Endothelial cell of umbilical vein (primary cell): ENCODE measurements around the gene PEX10. TPM values are rescaled to one million over a fixed set of nuclear protein-coding genes. Genes with fewer than 3 reads are reported as not detected.

Experiments used
- BruUV-seq: library from RNA; stranded (reverse); fragments of 400-500 nt; replicated peaks from 2 replicates; lab custom pipeline; 2021; lab: Mats Ljungman, UMichigan
- CTCF ChIA-PET: fragments of 300-600, 350-600 bp; sonication (Branson Sonifier 250); formaldehyde crosslinking; loops from one replicate; lab custom pipeline; 2021; ENCODE audit warnings: antibody characterized with exemption, inconsistent platforms; lab: Charles Lee
- POLR2A ChIA-PET: fragments of 300-600, 350-600 bp; sonication (Branson Sonifier 250); formaldehyde crosslinking; loops from one replicate; lab custom pipeline; 2021; ENCODE audit warnings: antibody characterized with exemption, inconsistent platforms; lab: Charles Lee
- DNase-seq: peaks from one replicate; pipeline ENCODE4 v3.0.0-alpha.2; 2011; ENCODE audit warnings: low read depth, low spot score
- FAIRE-seq: peaks from 2 replicates; lab custom pipeline; 2011; peaks lifted over from hg19 to GRCh38; lab: Jason Lieb, UNC
- H2AFZ ChIP-seq: 2 replicates; pipeline ENCODE4 v1.6.0; 2012; ENCODE audit warnings: low read depth, low read length, control low read depth, inconsistent platforms
- H3K27ac ChIP-seq: 2 replicates; pipeline ENCODE4 v1.5.1; 2011; ENCODE audit warnings: low read depth, mild to moderate bottlenecking, control low read depth, low read length, moderate library complexity; ENCODE audit not compliant: insufficient read depth
- H3K27me3 ChIP-seq, 2 experiments: 2 replicates each; pipeline versions ENCODE4 v1.6.0 to v1.6.1; 2011; ENCODE audit warnings: low read length in 2 of 2, mixed read lengths in 1 of 2; ENCODE audit not compliant: control insufficient read depth in 2 of 2, insufficient read depth in 2 of 2
- H3K36me3 ChIP-seq, 2 experiments: 2 replicates in 1 of 2; 3 replicates in 1 of 2; pipeline ENCODE4 v1.5.1; 2011; ENCODE audit warnings: low read length in 2 of 2, mild to moderate bottlenecking in 1 of 2, moderate library complexity in 1 of 2; ENCODE audit not compliant: control insufficient read depth in 2 of 2, insufficient read depth in 2 of 2; ENCODE audit errors: extremely low read depth in 1 of 2
- H3K4me1 ChIP-seq: 3 replicates; pipeline ENCODE4 v1.5.1; 2011; ENCODE audit warnings: mild to moderate bottlenecking, low read length; ENCODE audit not compliant: control insufficient read depth, insufficient read depth; ENCODE audit errors: extremely low read depth
- H3K4me2 ChIP-seq: 2 replicates; pipeline ENCODE4 v1.6.1; 2011; ENCODE audit warnings: low read length, control low read depth, mixed read lengths; ENCODE audit not compliant: insufficient read depth
- H3K4me3 ChIP-seq, 3 experiments: fragments of 200-600 bp in 1 of 3; sonication (generic), shearing (Covaris generic) in 1 of 3; replicated peaks in 1 of 3; 2 replicates each; pipeline ENCODE4 v1.5.1; 2011 to 2016; ENCODE audit warnings: control low read depth in 3 of 3, low read length in 3 of 3, mild to moderate bottlenecking in 2 of 3, inconsistent platforms in 1 of 3, low read depth in 1 of 3, moderate library complexity in 1 of 3; ENCODE audit not compliant: insufficient read depth in 1 of 3
- H3K79me2 ChIP-seq: 2 replicates; pipeline ENCODE4 v1.6.0; 2012; ENCODE audit warnings: low read length, inconsistent platforms; ENCODE audit not compliant: control insufficient read depth, insufficient read depth
- H3K9ac ChIP-seq: replicated peaks from 2 replicates; pipeline ENCODE3; 2011; ENCODE audit warnings: low read length, control low read depth; ENCODE audit not compliant: insufficient read depth; ENCODE audit errors: extremely low read depth
- H3K9me1 ChIP-seq: replicated peaks from 3 replicates; pipeline ENCODE4 v1.6.0; 2011; ENCODE audit warnings: mild to moderate bottlenecking, low read length; ENCODE audit not compliant: control insufficient read depth, insufficient read depth; ENCODE audit errors: extremely low read depth
- H3K9me3 ChIP-seq: replicated peaks from 2 replicates; pipeline ENCODE4 v1.5.1; 2012; ENCODE audit warnings: low read length, inconsistent platforms; ENCODE audit not compliant: control insufficient read depth, insufficient read depth
- H4K20me1 ChIP-seq: replicated peaks from 2 replicates; pipeline ENCODE3; 2011; ENCODE audit warnings: mild to moderate bottlenecking, low read length; ENCODE audit not compliant: control insufficient read depth, insufficient read depth; ENCODE audit errors: extremely low read depth
- EZH2 ChIP-seq: IDR thresholded peaks from 2 replicates; pipeline ENCODE4 v1.6.1; 2012; ENCODE audit warnings: borderline replicate concordance, low read depth, mild to moderate bottlenecking, moderate library complexity, low read length, inconsistent platforms; ENCODE audit not compliant: severe bottlenecking
- FOS ChIP-seq: IDR thresholded peaks from 2 replicates; pipeline ENCODE4 v1.6.1; 2011; ENCODE audit warnings: mild to moderate bottlenecking, low read length, moderate library complexity, borderline replicate concordance; ENCODE audit not compliant: insufficient read depth
- GATA2 ChIP-seq: IDR thresholded peaks from 2 replicates; pipeline ENCODE4 v1.7.0; 2011; ENCODE audit warnings: low read depth, mild to moderate bottlenecking, moderate library complexity, mixed read lengths, low read length; ENCODE audit not compliant: insufficient read length, insufficient read depth
- JUN ChIP-seq: IDR thresholded peaks from 2 replicates; pipeline ENCODE4 v1.6.1; 2011; ENCODE audit warnings: borderline replicate concordance, low read depth; ENCODE audit not compliant: insufficient read length, insufficient read depth
- POLR2AphosphoS5 ChIP-seq: IDR thresholded peaks from 2 replicates; pipeline ENCODE4 v1.6.1; 2012; ENCODE audit warnings: low read depth, mild to moderate bottlenecking, control low read depth, low read length, moderate library complexity; ENCODE audit not compliant: insufficient read depth
- dilution Hi-C: fragments of 300-500 bp; cut with MboI; formaldehyde crosslinking; loops from one replicate; pipeline ENCODE4 v1.15.0; 2019; ENCODE audit warnings: low sequenced_read_pairs; ENCODE audit not compliant: extremely low pct_ligation_motif_present
- intact Hi-C: fragments of 100-400 bp; cut with micrococcal nuclease; formaldehyde crosslinking; loops from one replicate; pipeline ENCODE4 v1.10.0; 2022
- polyA plus RNA-seq, 4 experiments: library from polyadenylated mRNA; depleted of rRNA in 3 of 4; stranded (reverse) in 3 of 4; unstranded in 1 of 4; fragments of >200 nt; gene quantifications; 2 replicates each; pipeline versions ENCODE4 v1.2.1 to v1.2.3, GENCODE V29; 2011 to 2012; ENCODE audit warnings: missing spikeins in 1 of 4
- total RNA-seq: library from RNA; stranded (reverse); gene quantifications from 2 replicates; pipeline ENCODE4 v1.2.3, GENCODE V29; 2021
- TF ChIP-seq, protein P1 (sequence below): IDR thresholded peaks from 2 replicates; pipeline ENCODE4 v1.6.1; 2011; ENCODE audit not compliant: insufficient read depth, insufficient read length

The PEX10 gene
- total and polyA plus RNA-seq, 2 donors (not counting 3 experiments of a cell fraction or from before 2014, with no cell fraction given) = 25.1 to 26.7 TPM

DNA sequence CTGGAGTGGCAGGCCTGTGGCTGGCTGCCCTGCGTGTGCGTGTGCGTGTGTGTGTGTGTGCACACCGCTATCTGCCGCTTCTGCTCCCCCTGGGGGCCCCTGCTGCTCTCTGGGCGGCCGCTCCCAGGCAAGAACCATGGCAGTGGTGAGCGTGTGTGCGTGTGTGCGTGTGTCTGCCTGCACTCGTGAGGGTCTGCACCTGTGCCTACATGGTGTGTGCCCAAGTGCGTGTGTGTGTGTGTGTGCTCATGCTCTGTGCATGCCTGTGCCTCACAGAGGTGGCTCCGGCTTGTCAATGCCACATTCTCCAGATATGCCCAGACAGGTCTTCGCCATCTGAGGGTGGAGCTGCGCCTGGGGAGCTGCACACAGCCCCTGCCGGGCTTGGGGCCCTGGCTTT, 18.7 kb upstream of the PEX10 start:
- Histone ChIP-seq H3K4me1 (no peaks in the 10 kb centered on the region), H3K9me1 (no peaks in the 10 kb centered on the region), H3K9ac (no peak overlapping the region), H4K20me1 (no peaks in the 10 kb centered on the region), H3K79me2 (no peaks in the 10 kb centered on the region), H3K9me3 (no peaks in the 10 kb centered on the region), H3K4me2 (no peak overlapping the region), H3K27ac (no peak overlapping the region), H3K36me3 (no peaks in the 10 kb centered on the region), H3K4me3 (no peak overlapping the region), H2AFZ (no peak overlapping the region), H3K27me3 (no peaks in the 10 kb centered on the region)
- TF ChIP-seq JUN = no peak
- TF ChIP-seq POLR2AphosphoS5 = no peak
- TF ChIP-seq, protein P1, sequence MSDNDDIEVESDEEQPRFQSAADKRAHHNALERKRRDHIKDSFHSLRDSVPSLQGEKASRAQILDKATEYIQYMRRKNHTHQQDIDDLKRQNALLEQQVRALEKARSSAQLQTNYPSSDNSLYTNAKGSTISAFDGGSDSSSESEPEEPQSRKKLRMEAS = no peak
- TF ChIP-seq FOS = no peak
- ChIA-PET CTCF (interaction anchor here (2.0 kb wide), 1 partner anchor 116 kb away, joined by 4 read pairs; no protein-coding TSS in a partner anchor), POLR2A (no interaction called here)
- intact Hi-C loops = no loop called here
- FAIRE-seq (no peak), DNase-seq (no peak)
- no TSS peak for BruUV-seq
- dilution Hi-C loops = no loop called here

DNA sequence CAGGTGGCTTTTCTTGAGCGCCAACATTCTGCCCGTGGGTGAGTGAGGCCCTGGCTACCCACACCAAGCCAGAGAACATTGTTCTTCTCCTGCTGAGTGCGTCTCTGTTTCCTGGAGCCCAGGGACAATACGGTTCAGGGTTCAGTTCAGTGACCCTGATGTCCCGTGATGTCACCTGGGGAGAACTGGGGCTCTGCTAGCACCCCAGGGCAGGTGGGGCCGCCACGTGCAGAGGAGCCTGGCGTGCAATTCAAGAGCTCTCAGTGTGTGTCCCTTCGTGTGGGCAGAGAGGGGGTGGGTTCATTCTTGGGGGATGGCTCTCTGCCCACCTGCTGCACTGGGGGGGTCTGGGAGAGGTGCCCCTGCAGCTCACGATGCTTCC, 18.2 kb upstream of the PEX10 start:
- Histone ChIP-seq H2AFZ (no peak overlapping the region), H3K9me1 (no peaks in the 10 kb centered on the region), H3K9me3 (no peaks in the 10 kb centered on the region), H3K4me2 (no peak overlapping the region), H3K36me3 (no peaks in the 10 kb centered on the region), H3K27me3 (no peaks in the 10 kb centered on the region), H3K79me2 (no peaks in the 10 kb centered on the region), H3K4me1 (no peaks in the 10 kb centered on the region), H3K9ac (no peak overlapping the region), H4K20me1 (no peaks in the 10 kb centered on the region), H3K27ac (no peak overlapping the region), H3K4me3 (no peak overlapping the region)
- intact Hi-C loops (no loop called here), dilution Hi-C loops (no loop called here)
- TF ChIP-seq POLR2AphosphoS5 (no peak), GATA2 (no peak), JUN (no peak), EZH2 (no peak)
- TF ChIP-seq, protein P1 = no peak
- ChIA-PET CTCF (interaction anchor here (2.0 kb wide), 1 partner anchor 117 kb away, joined by 4 read pairs; no protein-coding TSS in a partner anchor), POLR2A (no interaction called here)
- BruUV-seq = no TSS peak
- FAIRE-seq (no peak), DNase-seq (no peak)
